NCI-H1105 (cell line): Measurements from ENCODE around the gene PCDHGA12.
"Not testable (repeated sequence)": the region's sequence is repeated elsewhere in the genome, so short reads cannot be mapped to it uniquely, and the experiment has no call there.

Experiments
- DNase-seq: peaks from one replicate; lab custom pipeline; 2025; lab: John Stamatoyannopoulos, UW

The PCDHGA12 gene

GRCh38 chr5:141430332-141431113, at the start of gene PCDHGA12:
Gene PCDHGA12, plus strand, starts transcription at chr5:141430507. Its CDS starts 253 bp downstream, at chr5:141430760.
- no peak for DNase-seq

DNA sequence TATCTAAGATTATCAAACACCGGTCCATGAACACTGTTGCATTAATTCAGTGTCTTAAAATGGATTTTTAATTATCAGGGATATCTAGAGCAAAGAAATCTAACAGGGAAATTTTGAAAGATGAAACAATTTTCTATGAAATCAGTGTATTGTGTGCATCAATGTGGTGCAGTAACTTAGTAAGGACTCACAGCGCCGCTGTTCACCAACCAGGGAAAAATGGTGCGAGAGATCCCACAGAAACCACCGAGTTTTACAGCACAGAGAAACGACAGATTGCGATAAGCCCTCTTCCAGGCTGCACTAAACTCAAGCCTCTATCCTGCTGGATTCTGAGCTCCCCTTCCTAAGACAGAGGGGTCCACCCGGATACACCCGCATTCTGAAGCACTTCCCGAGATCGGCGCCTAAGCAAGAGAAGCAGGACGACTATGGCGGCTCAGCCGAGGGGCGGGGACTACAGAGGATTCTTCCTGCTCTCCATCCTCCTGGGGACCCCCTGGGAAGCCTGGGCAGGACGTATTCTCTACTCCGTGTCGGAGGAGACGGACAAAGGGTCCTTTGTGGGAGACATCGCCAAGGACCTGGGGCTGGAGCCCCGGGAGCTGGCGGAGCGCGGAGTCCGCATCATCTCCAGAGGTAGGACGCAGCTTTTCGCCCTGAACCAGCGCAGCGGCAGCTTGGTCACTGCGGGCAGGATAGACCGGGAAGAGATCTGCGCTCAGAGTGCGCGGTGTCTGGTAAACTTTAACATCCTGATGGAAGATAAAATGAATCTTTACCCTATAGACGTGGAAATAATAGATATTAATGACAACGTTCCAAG, 47.6 kb upstream of the PCDHGA12 start, which contains the start of gene PCDHGA7:
TSS of gene PCDHGA7 (plus strand) at position 274 of the 826 bp plus-strand sequence. CDS start at position 432, 158 bp downstream.
- DNase-seq, result no peak

DNA sequence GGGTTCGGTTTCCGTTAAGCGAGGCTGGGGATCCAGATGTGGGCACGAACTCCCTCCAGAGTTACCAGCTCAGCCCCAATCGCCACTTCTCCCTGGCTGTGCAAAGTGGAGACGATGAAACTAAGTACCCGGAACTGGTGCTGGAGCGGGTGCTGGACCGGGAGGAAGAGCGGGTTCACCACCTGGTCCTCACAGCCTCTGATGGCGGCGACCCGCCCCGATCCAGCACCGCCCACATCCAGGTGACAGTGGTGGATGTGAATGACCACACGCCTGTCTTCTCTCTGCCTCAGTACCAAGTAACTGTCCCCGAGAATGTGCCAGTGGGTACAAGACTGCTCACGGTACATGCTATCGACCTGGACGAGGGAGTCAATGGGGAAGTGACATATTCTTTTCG, 47.0 kb upstream of the PCDHGA12 start:
- no peak for DNase-seq

GRCh38 chr5:141384471-141385267, 45.6 kb upstream of the PCDHGA12 start:
- DNase-seq, result no peak

DNA sequence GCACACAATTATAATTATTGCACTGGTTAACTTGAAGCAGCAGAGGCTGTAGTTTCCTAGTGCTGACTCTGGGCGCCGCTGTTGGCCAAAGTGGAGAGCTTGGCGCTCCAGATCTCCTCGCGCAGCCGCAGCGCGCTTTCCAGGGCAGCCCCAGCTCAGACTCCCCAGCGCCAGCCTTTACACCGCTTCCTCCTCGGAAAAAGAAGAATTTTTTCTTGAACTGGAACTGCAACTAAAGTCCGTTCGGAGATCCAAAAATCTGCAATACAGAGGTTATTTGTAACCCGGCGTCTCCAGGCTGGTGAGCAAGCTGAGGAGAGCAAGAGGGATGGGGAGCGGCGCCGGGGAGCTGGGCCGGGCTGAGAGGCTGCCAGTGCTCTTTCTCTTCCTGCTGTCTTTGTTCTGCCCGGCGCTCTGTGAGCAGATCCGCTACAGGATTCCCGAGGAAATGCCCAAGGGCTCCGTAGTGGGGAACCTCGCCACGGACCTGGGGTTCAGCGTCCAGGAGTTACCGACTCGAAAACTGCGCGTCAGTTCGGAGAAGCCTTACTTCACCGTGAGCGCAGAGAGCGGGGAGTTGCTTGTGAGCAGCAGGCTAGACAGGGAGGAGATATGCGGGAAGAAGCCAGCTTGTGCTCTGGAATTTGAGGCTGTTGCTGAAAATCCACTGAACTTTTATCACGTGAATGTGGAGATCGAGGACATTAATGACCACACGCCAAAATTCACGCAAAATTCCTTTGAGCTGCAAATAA, 42.6 kb upstream of the PCDHGA12 start, which contains the start of gene PCDHGB4:
TSS of gene PCDHGB4 (plus strand) at position 142 of the 755 bp plus-strand sequence. CDS start at position 329, 187 bp downstream.
- not testable (repeated sequence) for DNase-seq

DNA sequence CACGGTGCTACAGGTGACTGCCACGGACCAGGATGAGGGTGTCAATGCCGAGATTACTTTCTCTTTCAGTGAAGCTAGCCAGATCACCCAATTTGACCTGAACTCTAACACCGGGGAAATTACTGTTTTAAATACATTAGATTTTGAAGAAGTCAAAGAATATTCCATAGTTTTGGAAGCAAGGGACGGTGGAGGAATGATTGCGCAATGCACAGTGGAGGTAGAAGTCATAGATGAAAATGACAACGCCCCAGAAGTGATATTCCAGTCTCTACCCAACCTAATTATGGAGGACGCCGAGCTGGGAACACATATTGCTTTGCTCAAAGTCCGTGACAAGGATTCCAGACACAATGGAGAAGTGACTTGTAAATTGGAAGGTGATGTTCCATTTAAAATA, 41.6 kb upstream of the PCDHGA12 start:
- DNase-seq, result no peak

- DNase-seq, result no peak
These were observed 40.9 kb upstream of the PCDHGA12 start for GRCh38 chr5:141389153-141390042.

GRCh38 chr5:141392429-141393198, 37.7 kb upstream of the PCDHGA12 start, which contains the start of gene PCDHGA8:
Gene PCDHGA8, plus strand, starts transcription at chr5:141392633. Its CDS starts 181 bp downstream, at chr5:141392814.
- no peak for DNase-seq

DNA sequence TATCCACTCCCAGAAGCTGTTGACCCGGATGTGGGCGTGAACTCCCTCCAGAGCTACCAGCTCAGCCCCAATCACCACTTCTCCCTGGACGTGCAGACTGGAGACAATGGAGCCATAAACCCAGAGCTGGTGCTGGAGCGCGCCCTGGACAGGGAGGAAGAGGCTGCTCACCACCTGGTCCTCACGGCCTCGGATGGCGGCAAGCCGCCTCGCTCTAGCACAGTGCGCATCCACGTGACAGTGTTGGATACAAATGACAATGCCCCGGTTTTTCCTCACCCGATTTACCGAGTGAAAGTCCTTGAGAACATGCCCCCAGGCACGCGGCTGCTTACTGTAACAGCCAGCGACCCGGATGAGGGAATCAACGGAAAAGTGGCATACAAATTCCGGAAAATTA, 37.0 kb upstream of the PCDHGA12 start:
- no peak for DNase-seq

GRCh38 chr5:141394401-141395187, 35.7 kb upstream of the PCDHGA12 start:
- DNase-seq, result not testable (repeated sequence)

- DNase-seq, result not testable (repeated sequence)
These were observed 32.4 kb upstream of the PCDHGA12 start, which contains the start of gene PCDHGB5 for GRCh38 chr5:141397756-141398551. Gene PCDHGB5, plus strand, starts transcription at chr5:141397947. Its CDS starts 181 bp downstream, at chr5:141398128.

GRCh38 chr5:141398608-141399007, 31.7 kb upstream of the PCDHGA12 start:
- no peak for DNase-seq

DNA sequence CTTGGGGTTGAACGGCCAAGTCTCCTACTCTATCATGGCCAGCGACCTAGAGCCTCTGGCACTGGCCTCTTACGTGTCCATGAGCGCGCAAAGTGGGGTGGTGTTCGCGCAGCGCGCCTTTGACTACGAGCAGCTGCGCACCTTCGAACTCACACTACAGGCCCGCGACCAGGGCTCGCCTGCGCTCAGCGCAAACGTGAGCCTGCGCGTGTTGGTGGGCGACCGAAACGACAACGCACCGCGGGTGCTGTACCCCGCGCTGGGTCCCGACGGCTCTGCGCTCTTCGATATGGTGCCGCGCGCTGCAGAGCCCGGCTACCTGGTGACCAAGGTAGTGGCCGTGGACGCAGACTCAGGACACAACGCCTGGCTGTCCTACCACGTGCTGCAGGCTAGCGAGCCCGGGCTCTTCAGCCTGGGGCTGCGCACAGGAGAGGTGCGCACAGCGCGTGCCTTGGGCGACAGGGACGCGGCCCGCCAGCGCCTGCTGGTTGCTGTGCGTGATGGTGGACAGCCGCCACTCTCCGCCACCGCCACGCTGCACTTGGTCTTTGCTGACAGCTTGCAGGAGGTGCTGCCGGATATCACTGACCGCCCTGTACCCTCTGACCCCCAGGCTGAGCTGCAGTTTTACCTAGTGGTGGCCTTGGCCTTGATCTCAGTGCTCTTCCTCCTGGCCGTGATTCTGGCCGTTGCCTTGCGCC, 30.6 kb upstream of the PCDHGA12 start:
- DNase-seq, result no peak

DNA sequence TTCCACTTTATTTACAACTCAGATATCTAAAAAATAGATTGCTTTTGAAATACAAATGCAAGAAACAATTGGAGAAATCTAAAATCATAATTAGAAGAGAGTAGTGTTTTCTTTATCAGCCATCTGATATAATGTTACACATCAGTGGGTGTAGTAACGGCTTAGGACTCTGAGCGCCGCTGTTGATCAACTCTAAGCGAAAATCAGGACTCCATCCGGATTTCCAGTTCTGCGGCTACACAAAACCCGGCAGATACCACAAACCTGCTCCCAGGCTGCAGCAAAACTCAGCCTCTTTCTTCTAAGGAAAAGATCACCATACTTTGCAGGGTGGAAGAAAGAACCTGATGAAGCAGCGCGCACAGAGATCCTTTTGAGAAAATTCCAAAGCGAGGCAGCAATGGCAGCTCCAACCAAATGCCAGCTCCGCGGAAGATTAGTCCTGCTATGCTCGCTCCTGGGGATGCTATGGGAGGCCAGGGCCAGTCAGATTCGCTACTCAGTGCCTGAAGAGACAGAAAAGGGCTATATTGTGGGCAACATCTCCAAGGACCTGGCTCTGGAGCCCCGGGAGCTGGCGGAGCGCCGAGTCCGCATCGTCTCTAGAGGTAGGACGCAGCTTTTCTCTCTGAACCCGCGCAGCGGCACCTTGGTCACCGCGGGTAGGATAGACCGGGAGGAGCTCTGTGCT, 27.6 kb upstream of the PCDHGA12 start, which contains the start of gene PCDHGA9:
TSS of gene PCDHGA9 (plus strand) at position 226 of the 691 bp plus-strand sequence. CDS start at position 401, 175 bp downstream.
- DNase-seq, result no peak

GRCh38 chr5:141403387-141403786, 26.9 kb upstream of the PCDHGA12 start:
- DNase-seq, result no peak
